Measurements from ENCODE around the gene PADI3. TPM values are rescaled to one million over a fixed set of nuclear protein-coding genes. Genes with fewer than 3 reads are reported as not detected.

PADI3 gene
- total RNA-seq, 1 donor from 2014 or later, result not detected

DNA sequence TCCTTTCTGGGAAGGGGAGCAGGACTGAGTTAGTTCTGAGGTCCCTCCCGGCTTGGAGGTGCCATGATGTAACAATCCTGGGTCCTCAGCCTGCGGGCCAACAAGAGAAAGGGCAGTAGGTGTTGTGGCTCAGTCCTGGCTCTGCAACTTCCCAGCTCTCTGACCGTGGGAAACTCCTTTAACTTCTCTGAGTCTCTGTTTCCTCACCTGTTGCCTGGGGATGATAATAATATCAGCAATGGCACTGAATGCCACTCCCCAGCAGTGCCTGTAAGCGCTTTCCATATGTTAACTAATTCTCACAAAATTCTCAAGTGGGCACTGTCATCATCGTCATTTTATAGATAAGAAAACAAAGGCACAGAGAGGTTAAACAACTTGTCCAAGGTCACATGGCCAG, 2.3 kb downstream of the PADI3 start:
- H3K36me3 Mint-ChIP-seq (ENCODE audit: low read depth, unreplicated experiment), result no peaks in the 10 kb centered on the region
- H3K9me3 Mint-ChIP-seq (ENCODE audit: unreplicated experiment), result no peaks in the 10 kb centered on the region
- H3K4me1 Mint-ChIP-seq (ENCODE audit: unreplicated experiment), result no peaks in the 10 kb centered on the region
- no peak for DNase-seq (ENCODE audit: low spot score)
- no peaks in the 10 kb centered on the region for H3K27me3 Mint-ChIP-seq (ENCODE audit: unreplicated experiment)
- no peak overlapping the region for H3K27ac Mint-ChIP-seq (ENCODE audit: unreplicated experiment)
- no peak overlapping the region for H3K4me3 Mint-ChIP-seq (ENCODE audit: unreplicated experiment)
- TF ChIP-seq, protein P1, sequence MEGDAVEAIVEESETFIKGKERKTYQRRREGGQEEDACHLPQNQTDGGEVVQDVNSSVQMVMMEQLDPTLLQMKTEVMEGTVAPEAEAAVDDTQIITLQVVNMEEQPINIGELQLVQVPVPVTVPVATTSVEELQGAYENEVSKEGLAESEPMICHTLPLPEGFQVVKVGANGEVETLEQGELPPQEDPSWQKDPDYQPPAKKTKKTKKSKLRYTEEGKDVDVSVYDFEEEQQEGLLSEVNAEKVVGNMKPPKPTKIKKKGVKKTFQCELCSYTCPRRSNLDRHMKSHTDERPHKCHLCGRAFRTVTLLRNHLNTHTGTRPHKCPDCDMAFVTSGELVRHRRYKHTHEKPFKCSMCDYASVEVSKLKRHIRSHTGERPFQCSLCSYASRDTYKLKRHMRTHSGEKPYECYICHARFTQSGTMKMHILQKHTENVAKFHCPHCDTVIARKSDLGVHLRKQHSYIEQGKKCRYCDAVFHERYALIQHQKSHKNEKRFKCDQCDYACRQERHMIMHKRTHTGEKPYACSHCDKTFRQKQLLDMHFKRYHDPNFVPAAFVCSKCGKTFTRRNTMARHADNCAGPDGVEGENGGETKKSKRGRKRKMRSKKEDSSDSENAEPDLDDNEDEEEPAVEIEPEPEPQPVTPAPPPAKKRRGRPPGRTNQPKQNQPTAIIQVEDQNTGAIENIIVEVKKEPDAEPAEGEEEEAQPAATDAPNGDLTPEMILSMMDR (IDR thresholded peaks at IDR 0.05; ENCODE audit: unreplicated experiment), result no peak

GRCh38 chr1:17251701-17252376, 2.9 kb downstream of the PADI3 start:
- no peaks in the 10 kb centered on the region for H3K9me3 Mint-ChIP-seq (ENCODE audit: unreplicated experiment)
- no peaks in the 10 kb centered on the region for H3K27me3 Mint-ChIP-seq (ENCODE audit: unreplicated experiment)
- H3K4me3 Mint-ChIP-seq (ENCODE audit: unreplicated experiment), result no peak overlapping the region
- H3K27ac Mint-ChIP-seq (ENCODE audit: unreplicated experiment), result no peak overlapping the region
- no peak for DNase-seq (ENCODE audit: low spot score)
- no peaks in the 10 kb centered on the region for H3K4me1 Mint-ChIP-seq (ENCODE audit: unreplicated experiment)
- TF ChIP-seq, protein P1 (IDR thresholded peaks at IDR 0.05; ENCODE audit: unreplicated experiment), result no peak
- H3K36me3 Mint-ChIP-seq (ENCODE audit: low read depth, unreplicated experiment), result no peaks in the 10 kb centered on the region

DNA sequence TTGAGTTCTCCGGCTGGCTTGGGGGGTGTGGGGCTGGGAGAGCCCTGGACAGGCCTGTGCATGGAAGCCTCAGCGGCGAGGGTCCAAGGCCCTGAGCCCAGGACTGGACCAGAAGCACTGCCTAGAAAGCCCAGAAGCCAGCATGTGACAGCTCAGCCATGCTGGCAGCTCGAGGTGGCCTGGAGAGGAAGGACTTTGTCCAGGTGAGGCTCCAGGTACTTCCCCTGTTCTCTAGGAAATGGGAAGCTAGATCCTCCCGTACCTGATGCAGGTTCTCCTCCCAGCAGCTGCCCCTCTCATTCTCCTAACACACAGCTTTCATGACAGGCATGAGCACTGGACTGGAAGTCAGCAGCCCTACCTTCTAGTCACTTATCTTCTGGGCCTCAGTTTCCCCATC, 6.4 kb downstream of the PADI3 start:
- Mint-ChIP-seq H3K27me3 (ENCODE audit: unreplicated experiment) (no peaks in the 10 kb centered on the region), H3K36me3 (ENCODE audit: low read depth, unreplicated experiment) (no peaks in the 10 kb centered on the region), H3K4me1 (ENCODE audit: unreplicated experiment) (no peaks in the 10 kb centered on the region), H3K27ac (ENCODE audit: unreplicated experiment) (no peak overlapping the region), H3K9me3 (ENCODE audit: unreplicated experiment) (no peaks in the 10 kb centered on the region), H3K4me3 (ENCODE audit: unreplicated experiment) (no peak overlapping the region)
- no peak for DNase-seq (ENCODE audit: low spot score)
- TF ChIP-seq, protein P1 (IDR thresholded peaks at IDR 0.05; ENCODE audit: unreplicated experiment), result no peak

DNA sequence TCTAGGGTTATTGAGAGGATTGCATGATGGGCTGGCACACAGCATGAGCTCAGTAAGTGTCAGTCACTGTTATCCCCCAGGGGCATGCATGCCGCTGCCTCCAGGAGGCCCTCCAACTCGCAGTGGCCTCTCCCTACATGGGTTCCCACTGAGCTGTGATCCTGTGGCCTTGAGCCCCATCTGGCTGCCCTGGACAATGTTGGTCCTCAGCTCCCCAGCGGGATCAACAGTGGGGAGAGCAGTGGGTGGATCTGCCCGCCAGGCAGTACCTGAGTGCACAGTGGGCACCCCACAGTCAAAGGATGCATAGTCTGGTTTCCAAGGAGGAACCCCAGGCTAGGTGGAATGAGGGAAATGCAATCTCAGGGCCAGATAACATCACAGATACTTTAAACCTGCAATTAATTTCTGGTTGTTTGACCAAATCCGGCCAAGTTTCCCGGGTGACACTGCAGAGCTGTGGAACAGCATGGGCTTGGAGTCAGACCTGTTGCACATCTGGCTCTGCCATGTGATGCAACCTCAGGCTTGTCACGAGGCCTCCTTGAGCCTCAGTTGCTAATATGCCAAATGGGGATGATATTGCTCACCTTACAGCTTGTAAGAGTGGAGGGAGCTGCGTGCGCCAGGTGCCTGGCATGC, 9.3 kb downstream of the PADI3 start:
- H3K36me3 Mint-ChIP-seq (ENCODE audit: low read depth, unreplicated experiment), result no peaks in the 10 kb centered on the region
- H3K4me1 Mint-ChIP-seq (ENCODE audit: unreplicated experiment), result no peaks in the 10 kb centered on the region
- H3K9me3 Mint-ChIP-seq (ENCODE audit: unreplicated experiment), result no peaks in the 10 kb centered on the region
- DNase-seq (ENCODE audit: low spot score), result no peak
- TF ChIP-seq, protein P1 (IDR thresholded peaks at IDR 0.05; ENCODE audit: unreplicated experiment), result no peak
- H3K27me3 Mint-ChIP-seq (ENCODE audit: unreplicated experiment), result no peaks in the 10 kb centered on the region
- H3K4me3 Mint-ChIP-seq (ENCODE audit: unreplicated experiment), result no peak overlapping the region
- H3K27ac Mint-ChIP-seq (ENCODE audit: unreplicated experiment), result no peak overlapping the region

- DNase-seq (ENCODE audit: low spot score), result no peak
- no peaks in the 10 kb centered on the region for H3K36me3 Mint-ChIP-seq (ENCODE audit: low read depth, unreplicated experiment)
- H3K4me3 Mint-ChIP-seq (ENCODE audit: unreplicated experiment), result no peak overlapping the region
- TF ChIP-seq, protein P1 (IDR thresholded peaks at IDR 0.05; ENCODE audit: unreplicated experiment), result no peak
- no peaks in the 10 kb centered on the region for H3K27me3 Mint-ChIP-seq (ENCODE audit: unreplicated experiment)
- no peaks in the 10 kb centered on the region for H3K4me1 Mint-ChIP-seq (ENCODE audit: unreplicated experiment)
- H3K27ac Mint-ChIP-seq (ENCODE audit: unreplicated experiment), result no peak overlapping the region
- H3K9me3 Mint-ChIP-seq (ENCODE audit: unreplicated experiment), result no peaks in the 10 kb centered on the region
Measured at GRCh38 chr1:17258758-17259130, 9.8 kb downstream of the PADI3 start.
